GM23248 (cell line): Measurements from ENCODE around the gene AKAP10. TPM values are rescaled to one million over a fixed set of nuclear protein-coding genes. Genes with fewer than 3 reads are reported as not detected.
A peak's percentile ranks its signal among the peaks of the same experiment; 100 is the strongest.

Experiments used
- DNase-seq: peaks from one replicate; pipeline ENCODE4 v3.0.0-alpha.2; 2015
- H2AFZ ChIP-seq: fragments of 200-600 bp; sonication (generic); 2 replicates; pipeline ENCODE4 v1.6.1; 2016; ENCODE audit warnings: antibody characterized with exemption
- H3F3A ChIP-seq: fragments of 200-600 bp; sonication (generic); 2 replicates; pipeline ENCODE4 v1.6.1; 2016; ENCODE audit warnings: mild to moderate bottlenecking, antibody characterized with exemption, mixed run types; ENCODE audit not compliant: insufficient read depth
- H3K27ac ChIP-seq: fragments of 200-600 bp; sonication (generic); 2 replicates; pipeline ENCODE4 v1.5.1; 2016; ENCODE audit warnings: mild to moderate bottlenecking
- H3K27me3 ChIP-seq: fragments of 200-600 bp; sonication (generic); replicated peaks from 2 replicates; pipeline ENCODE4 v1.6.1; 2016; ENCODE audit warnings: mild to moderate bottlenecking; ENCODE audit not compliant: insufficient read depth
- H3K36me3 ChIP-seq: fragments of 200-600 bp; sonication (generic); 2 replicates; pipeline ENCODE4 v1.6.1; 2016; ENCODE audit warnings: low read depth, mild to moderate bottlenecking
- H3K4me1 ChIP-seq: fragments of 200-600 bp; sonication (generic); 2 replicates; pipeline ENCODE4 v1.6.1; 2016; ENCODE audit warnings: mild to moderate bottlenecking; ENCODE audit not compliant: insufficient read depth
- H3K4me2 ChIP-seq: fragments of 200-600 bp; sonication (generic); one replicate; pipeline ENCODE4 v1.6.1; 2016; ENCODE audit warnings: mild to moderate bottlenecking; ENCODE audit not compliant: unreplicated experiment
- H3K4me3 ChIP-seq: fragments of 200-600 bp; sonication (generic); 2 replicates; pipeline ENCODE4 v1.5.1; 2016; ENCODE audit warnings: mild to moderate bottlenecking
- H3K79me2 ChIP-seq: fragments of 200-600 bp; sonication (generic); 2 replicates; pipeline ENCODE4 v1.6.1; 2016; ENCODE audit warnings: mild to moderate bottlenecking; ENCODE audit not compliant: insufficient read depth
- H3K9ac ChIP-seq: fragments of 200-600 bp; sonication (generic); 2 replicates; pipeline ENCODE4 v1.6.1; 2016; ENCODE audit warnings: mild to moderate bottlenecking
- H3K9me2 ChIP-seq: fragments of 200-600 bp; sonication (generic); 2 replicates; pipeline ENCODE4 v1.6.1; 2016; ENCODE audit warnings: mixed run types, mild to moderate bottlenecking, moderate library complexity; ENCODE audit not compliant: insufficient read depth
- H3K9me3 ChIP-seq: fragments of 200-600 bp; sonication (generic); one replicate; pipeline ENCODE4 v1.6.1; 2017; ENCODE audit warnings: low read depth
- H4K20me1 ChIP-seq: fragments of 200-600 bp; sonication (generic); 2 replicates; pipeline ENCODE4 v1.6.0; 2016; ENCODE audit not compliant: insufficient read depth
- EZH2 ChIP-seq: fragments of 200-600 bp; sonication (generic); IDR thresholded peaks from 2 replicates; pipeline ENCODE4 v1.6.1; 2018; ENCODE audit warnings: antibody characterized with exemption, mild to moderate bottlenecking; ENCODE audit not compliant: insufficient read depth, poor library complexity, severe bottlenecking
- EZH2phosphoT487 ChIP-seq: fragments of 200-600 bp; sonication (generic); IDR thresholded peaks from 2 replicates; pipeline ENCODE4 v1.6.1; 2018; ENCODE audit warnings: antibody characterized with exemption, moderate library complexity, mild to moderate bottlenecking, low read depth; ENCODE audit not compliant: insufficient read depth
- WGBS, 2 experiments: methylation state at CpG; one replicate each; pipeline ENCODE4 v1.1.6; 2015 to 2017; ENCODE audit warnings: low lambda C conversion rate in 2 of 2, low coverage in 1 of 2; ENCODE audit errors: missing lambda C conversion rate in 2 of 2; 5-methylcytosine and 5-hydroxymethylcytosine counted together
- in situ Hi-C: fragments of 300-500 bp; cut with MboI; formaldehyde crosslinking; loops from 2 replicates; pipeline ENCODE4 v1.15.0; 2020
- polyA plus RNA-seq: library from polyadenylated mRNA; unstranded; fragments of >200 nt; fragmentation: Nextera tagmentation; extraction: Ambion mirVana; gene quantifications from 2 replicates; pipeline ENCODE4 v1.2.1, GENCODE V29; 2016
- total RNA-seq: library from RNA; depleted of rRNA; stranded (reverse); fragments of >200 nt; shearing (Covaris generic); gene quantifications from 2 replicates; pipeline ENCODE4 v1.2.3, GENCODE V29; 2014

Gene AKAP10
- total and polyA plus RNA-seq, 2 experiments from 2014 or later, result 18.0 to 26.5 TPM

DNA sequence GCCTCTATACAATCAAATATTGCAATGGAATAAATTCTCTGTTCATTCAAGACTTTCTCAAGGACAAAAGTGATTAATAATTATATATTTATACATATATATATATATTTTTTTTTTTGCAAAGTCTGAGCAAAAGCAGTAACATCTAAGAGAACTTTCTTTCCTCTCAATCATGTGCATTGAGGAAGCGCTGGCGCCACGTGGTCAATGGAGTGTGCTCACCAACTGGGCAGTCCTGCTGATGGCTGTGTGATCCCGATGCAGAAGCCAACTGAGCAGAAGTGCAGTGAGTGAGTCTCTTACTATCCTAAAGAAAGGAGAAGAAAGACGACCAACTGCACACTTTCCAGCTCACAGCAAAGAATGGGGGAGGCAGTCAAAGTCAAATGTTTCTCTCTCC, 72.7 kb downstream of the AKAP10 start:
- peaks cover 38% of the 10 kb centered on the region for H3K36me3 ChIP-seq
- H3K27me3 ChIP-seq, result no peaks in the 10 kb centered on the region
- no peaks in the 10 kb centered on the region for H3K9me2 ChIP-seq
- H3K4me3 ChIP-seq, result no peak overlapping the region
- peaks cover 16% of the 10 kb centered on the region for H3K4me1 ChIP-seq
- H3K27ac ChIP-seq, result no peak overlapping the region
- H3K9ac ChIP-seq, result no peak overlapping the region
- no peak overlapping the region for H2AFZ ChIP-seq
- H3K4me2 ChIP-seq, result no peak overlapping the region
- H3F3A ChIP-seq, result peaks cover 38% of the 10 kb centered on the region
- H3K9me3 ChIP-seq, result no peaks in the 10 kb centered on the region
- in situ Hi-C loops, result no loop called here
- 88 to 89% methylated on average over 5 of the region's 5 CpGs for WGBS, 2 experiments
- H3K79me2 ChIP-seq, result no peaks in the 10 kb centered on the region
- no peak for DNase-seq
- no peaks in the 10 kb centered on the region; the same call in 1 of the 2 replicates for H4K20me1 ChIP-seq
- no peak for TF ChIP-seq EZH2
- TF ChIP-seq EZH2phosphoT487, result no peak

DNA sequence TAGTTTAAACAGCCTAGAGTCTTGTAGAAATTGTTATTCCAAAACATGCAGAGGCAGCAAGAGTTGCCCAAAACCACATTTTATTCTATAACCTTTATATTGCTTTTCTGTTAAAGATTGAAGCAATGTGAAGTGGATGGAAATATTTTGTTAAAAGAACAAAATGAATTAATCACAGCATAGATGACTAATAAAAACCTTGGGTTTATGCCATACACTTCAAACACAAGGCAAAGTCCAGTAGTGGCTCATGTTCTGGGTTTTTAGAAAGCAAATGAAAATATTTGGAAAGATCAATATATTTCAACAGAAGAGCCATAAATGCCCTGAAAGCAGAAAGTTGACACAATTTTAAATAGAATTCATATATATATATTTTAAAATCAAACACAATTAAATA, 73.2 kb downstream of the AKAP10 start:
- Histone ChIP-seq H4K20me1 (no peaks in the 10 kb centered on the region; the same call in 1 of the 2 replicates), H3K27ac (peak overlapping the region; percentile 77), H3K9me3 (no peaks in the 10 kb centered on the region), H3K27me3 (no peaks in the 10 kb centered on the region), H2AFZ (no peak overlapping the region), H3F3A (peaks cover 38% of the 10 kb centered on the region), H3K9ac (peak overlapping the region; percentile 36; the same call in 1 of the 2 replicates), H3K4me2 (peak overlapping the region; percentile 79), H3K4me3 (peak overlapping the region; percentile 25), H3K79me2 (no peaks in the 10 kb centered on the region), H3K9me2 (no peaks in the 10 kb centered on the region), H3K36me3 (peaks cover 33% of the 10 kb centered on the region), H3K4me1 (peaks cover 16% of the 10 kb centered on the region)
- in situ Hi-C loops, result no loop called here
- no peak for TF ChIP-seq EZH2
- TF ChIP-seq EZH2phosphoT487, result no peak
- peak; percentile 82 for DNase-seq

DNA sequence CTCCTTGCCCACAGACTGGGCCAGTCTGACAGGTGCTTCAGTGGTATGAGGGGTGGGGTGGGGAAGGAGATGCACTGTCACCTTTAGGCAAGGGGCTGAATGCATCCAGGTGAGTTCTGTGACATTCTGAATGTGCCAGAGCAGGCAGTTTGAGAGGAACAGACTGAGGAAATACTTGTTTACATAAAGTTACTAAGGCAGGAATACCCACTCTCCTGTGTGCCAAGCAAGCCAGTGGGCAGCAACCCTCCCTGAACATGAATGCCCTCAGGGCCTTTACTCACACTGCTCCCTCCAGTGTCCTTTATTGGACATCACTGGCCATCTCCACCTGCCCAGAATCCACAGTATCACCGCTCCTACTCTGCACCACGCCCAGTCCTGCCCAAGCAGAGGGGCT, 76.8 kb downstream of the AKAP10 start:
- Histone ChIP-seq H3K36me3 (peaks cover 11% of the 10 kb centered on the region; the same call in 1 of the 2 replicates), H4K20me1 (no peaks in the 10 kb centered on the region; the same call in 1 of the 2 replicates), H3K79me2 (no peaks in the 10 kb centered on the region), H3K9me3 (no peaks in the 10 kb centered on the region), H3K9me2 (no peaks in the 10 kb centered on the region), H2AFZ (no peak overlapping the region), H3K4me1 (peaks cover 31% of the 10 kb centered on the region), H3K27me3 (no peaks in the 10 kb centered on the region), H3K27ac (no peak overlapping the region), H3K4me2 (no peak overlapping the region), H3F3A (peaks cover 39% of the 10 kb centered on the region), H3K9ac (no peak overlapping the region), H3K4me3 (no peak overlapping the region)
- DNase-seq, result no peak
- TF ChIP-seq EZH2phosphoT487 (no peak), EZH2 (no peak)
- in situ Hi-C loops, result no loop called here
- WGBS, 2 experiments, result 97 to 100% methylated on average over 2 of the region's 2 CpGs

DNA sequence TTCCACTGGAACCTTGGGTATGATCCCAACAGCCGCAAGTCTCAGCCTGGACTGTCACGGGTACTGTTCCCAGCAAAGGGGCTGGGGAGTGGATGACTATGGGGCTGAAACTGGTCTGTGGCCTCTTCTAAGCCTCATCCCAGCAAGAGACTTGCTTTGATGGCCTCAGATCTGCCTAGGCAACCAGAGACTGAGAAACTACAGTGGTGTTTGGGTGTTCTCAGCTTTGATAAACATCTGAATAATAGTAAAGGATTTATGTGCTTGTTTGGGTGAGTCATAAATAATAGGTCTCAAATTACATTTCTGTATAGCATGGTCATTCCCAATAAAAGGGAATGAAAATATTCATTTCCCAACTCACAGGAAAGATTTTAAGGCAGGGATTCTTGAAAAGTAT, 79.7 kb downstream of the AKAP10 start:
- Histone ChIP-seq H3K27me3 (no peaks in the 10 kb centered on the region), H3K36me3 (0 out of 2 replicates have a peak, but pooled peaks cover 3% of the 10 kb centered on the region), H3K4me3 (no peak overlapping the region), H3K9ac (peak overlapping the region; percentile 42; the same call in 1 of the 2 replicates), H3K27ac (peak overlapping the region; percentile 69), H3K79me2 (no peaks in the 10 kb centered on the region), H3K4me1 (peaks cover 17% of the 10 kb centered on the region), H3K4me2 (peak overlapping the region; percentile 16), H3F3A (peaks cover 17% of the 10 kb centered on the region), H4K20me1 (no peaks in the 10 kb centered on the region; the same call in 1 of the 2 replicates), H2AFZ (no peak overlapping the region), H3K9me2 (no peaks in the 10 kb centered on the region), H3K9me3 (no peaks in the 10 kb centered on the region)
- WGBS, 2 experiments, result 95 to 100% methylated on average over 2 of the region's 2 CpGs
- DNase-seq, result peak; percentile 77
- no peak for TF ChIP-seq EZH2phosphoT487
- TF ChIP-seq EZH2, result no peak
- in situ Hi-C loops, result no loop called here
